Esophagus squamous epithelium (tissue), 5 donors: ENCODE results near the gene COL18A1. TPM values are rescaled to one million over a fixed set of nuclear protein-coding genes. Genes with fewer than 3 reads are reported as not detected.
A peak's percentile ranks its signal among the peaks of the same experiment; 100 is the strongest.

ENCODE experiments used
- DNase-seq: peaks from one replicate; lab custom pipeline; 2025; lab: John Stamatoyannopoulos, UW
- H3K27ac ChIP-seq, 4 donors: fragments of 200-600 bp; sonication (generic); one replicate each; pipeline ENCODE4 v1.5.1; 2016 to 2019; ENCODE audit warnings: mild to moderate bottlenecking in 1 of 4
- H3K27me3 ChIP-seq, 4 donors: fragments of 200-600 bp; sonication (generic); 1 replicate in 3 of 4; 2 replicates in 1 of 4; pipeline versions ENCODE4 v1.5.1 to v1.6.0; 2017 to 2021; ENCODE audit warnings: antibody characterized with exemption in 1 of 4
- H3K36me3 ChIP-seq, 3 donors: fragments of 200-600 bp; sonication (generic); one replicate each; pipeline ENCODE4 v1.5.1; 2016 to 2019
- H3K4me1 ChIP-seq, 3 donors: fragments of 200-600 bp; sonication (generic); one replicate each; pipeline ENCODE4 v1.5.1; 2017 to 2019
- H3K4me3 ChIP-seq, 4 donors: fragments of 200-600 bp; sonication (generic); 1 replicate in 3 of 4; 2 replicates in 1 of 4; pipeline ENCODE4 v1.5.1; 2016 to 2019; ENCODE audit warnings: mild to moderate bottlenecking in 2 of 4, moderate library complexity in 1 of 4
- H3K9me3 ChIP-seq, 3 donors: fragments of 200-600 bp; sonication (generic); one replicate each; pipeline ENCODE4 v1.5.1; 2016 to 2019
- CTCF ChIP-seq, 6 experiments: fragments of 450-650 bp in 4 of 6; fragments of 200-600 bp in 2 of 6; sonication (generic) in 2 of 6; IDR thresholded peaks; one replicate each; pipeline ENCODE4 v1.5.1; 2016 to 2019; ENCODE audit warnings: antibody characterized with exemption in 6 of 6, mild to moderate bottlenecking in 4 of 6, moderate library complexity in 4 of 6
- POLR2A ChIP-seq, 4 donors: fragments of 450-650 bp; IDR thresholded peaks; one replicate each; pipeline ENCODE4 v1.6.1; 2017; ENCODE audit warnings: antibody characterized with exemption in 4 of 4, mild to moderate bottlenecking in 4 of 4, moderate library complexity in 3 of 4
- WGBS, 2 donors: methylation state at CpG; one replicate each; pipeline ENCODE4 v1.1.5; 2018; 5-methylcytosine and 5-hydroxymethylcytosine counted together
- intact Hi-C: fragments of 100-400 bp; cut with DNase I; formaldehyde crosslinking; loops from one replicate; pipeline ENCODE4 v1.15.0; 2022
- total RNA-seq, 4 donors: library from RNA; depleted of rRNA; stranded (reverse); fragments of >200 nt; gene quantifications; one replicate each; pipeline ENCODE4 v1.1.0, GENCODE V29; 2016
- donor health status: DM: yes; HTN: yes; CAD: no.

The COL18A1 gene
- total RNA-seq, 4 donors from 2014 or later = 38.9 to 69.0 (median 52.5) TPM

- TF ChIP-seq CTCF (IDR thresholded peaks at IDR 0.05) (peak in 2 of 6 experiments; percentile 6 to 17), POLR2A (IDR thresholded peaks at IDR 0.05) (no peak)
- peak overlapping the region in 2 of 4 donors; percentile 15 to 51 for H3K4me3 ChIP-seq
- H3K4me1 ChIP-seq = peaks cover 17 to 46% (median 29%) of the 10 kb centered on the region in 3 donors
Measured at GRCh38 chr21:45364468-45365185, 40.3 kb upstream of the COL18A1 start.

GRCh38 chr21:45365186-45365607, 39.8 kb upstream of the COL18A1 start:
- DNase-seq = no peak
- Histone ChIP-seq H3K36me3 (no peaks in the 10 kb centered on the region), H3K27ac (peak overlapping the region; percentile 83 to 95 (median 88)), H3K4me3 (no peak overlapping the region), H3K4me1 (peaks cover 17 to 46% (median 29%) of the 10 kb centered on the region in 3 donors), H3K27me3 (no peaks in the 10 kb centered on the region), H3K9me3 (no peaks in the 10 kb centered on the region)
- no peak for TF ChIP-seq CTCF (IDR thresholded peaks at IDR 0.05)
- TF ChIP-seq POLR2A (IDR thresholded peaks at IDR 0.05) = no peak
- 79% methylated on average over 3 of the region's 25 CpGs; no CpG with 5 or more reads in 1 of the 2 donors for WGBS, 2 donors
- intact Hi-C loops = no loop called here

More at GRCh38 chr21:45364468-45365185, 40.3 kb upstream of the COL18A1 start:
- 0 to 59% methylated on average over 1 to 11 of the region's 29 CpGs for WGBS, 2 donors
- intact Hi-C loops = no loop called here
- DNase-seq = no peak
- peak overlapping the region; percentile 83 to 95 (median 88) for H3K27ac ChIP-seq
- no peaks in the 10 kb centered on the region for H3K27me3 ChIP-seq
- H3K9me3 ChIP-seq = no peaks in the 10 kb centered on the region
- H3K36me3 ChIP-seq = no peaks in the 10 kb centered on the region

GRCh38 chr21:45365608-45366241, 39.2 kb upstream of the COL18A1 start:
- H3K4me3 ChIP-seq = no peak overlapping the region
- H3K36me3 ChIP-seq = no peaks in the 10 kb centered on the region
- DNase-seq = no peak
- no peaks in the 10 kb centered on the region for H3K27me3 ChIP-seq
- TF ChIP-seq POLR2A (IDR thresholded peaks at IDR 0.05) (no peak), CTCF (IDR thresholded peaks at IDR 0.05) (no peak)
- peak overlapping the region; percentile 83 to 95 (median 88) for H3K27ac ChIP-seq
- H3K9me3 ChIP-seq = no peaks in the 10 kb centered on the region
- peaks cover 17 to 46% (median 29%) of the 10 kb centered on the region in 3 donors for H3K4me1 ChIP-seq
- intact Hi-C loops = no loop called here
- WGBS, 2 donors = 82 to 100% methylated on average over 7 to 16 of the region's 26 CpGs

GRCh38 chr21:45366476-45366875, 38.5 kb upstream of the COL18A1 start:
- Histone ChIP-seq H3K27ac (peak overlapping the region in 3 of 4 donors; percentile 48 to 80 (median 71)), H3K4me1 (peaks cover 17 to 46% (median 29%) of the 10 kb centered on the region in 3 donors), H3K4me3 (no peak overlapping the region), H3K36me3 (no peaks in the 10 kb centered on the region), H3K27me3 (no peaks in the 10 kb centered on the region), H3K9me3 (no peaks in the 10 kb centered on the region)
- no peak for TF ChIP-seq POLR2A (IDR thresholded peaks at IDR 0.05)
- no peak for TF ChIP-seq CTCF (IDR thresholded peaks at IDR 0.05)
- no peak for DNase-seq
- intact Hi-C loops = no loop called here
- WGBS, 2 donors = 70 to 91% methylated on average over 4 to 12 of the region's 17 CpGs

- H3K4me3 ChIP-seq = no peak overlapping the region
- intact Hi-C loops = no loop called here
- H3K27me3 ChIP-seq = no peaks in the 10 kb centered on the region
- H3K27ac ChIP-seq = peak overlapping the region in 3 of 4 donors; percentile 48 to 80 (median 71)
- no peak for TF ChIP-seq CTCF (IDR thresholded peaks at IDR 0.05)
- no peak for TF ChIP-seq POLR2A (IDR thresholded peaks at IDR 0.05)
- no peaks in the 10 kb centered on the region for H3K9me3 ChIP-seq
- H3K4me1 ChIP-seq = peaks cover 17 to 46% (median 29%) of the 10 kb centered on the region in 3 donors
- 70% methylated on average over 2 of the region's 14 CpGs; no CpG with 5 or more reads in 1 of the 2 donors for WGBS, 2 donors
- no peak for DNase-seq
- H3K36me3 ChIP-seq = no peaks in the 10 kb centered on the region
Measured at GRCh38 chr21:45366931-45367401, 38.0 kb upstream of the COL18A1 start.
